ENCODE data around the gene GJA3.
"Not testable (repeated sequence)": the region's sequence is repeated elsewhere in the genome, so short reads cannot be mapped to it uniquely, and the experiment has no call there.

GJA3 gene

GRCh38 chr13:20182231-20182846 lies 21.5 kb upstream of the GJA3 start:
- DNase-seq: peak; percentile 70

- DNase-seq: peak; percentile 8
Measured at GRCh38 chr13:20181188-20181587, 20.3 kb upstream of the GJA3 start.

GRCh38 chr13:20178156-20178555 lies 17.3 kb upstream of the GJA3 start:
- no peak for DNase-seq

- no peak for DNase-seq
Measured at GRCh38 chr13:20177049-20177831, 16.4 kb upstream of the GJA3 start.

- no peak for DNase-seq
Measured at GRCh38 chr13:20175907-20176652, 15.2 kb upstream of the GJA3 start.

GRCh38 chr13:20175406-20175794 lies 14.5 kb upstream of the GJA3 start:
- no peak for DNase-seq

- DNase-seq: no peak
Measured at GRCh38 chr13:20174656-20175405, 14.0 kb upstream of the GJA3 start.

- DNase-seq: no peak
Measured at GRCh38 chr13:20173116-20173746, 12.4 kb upstream of the GJA3 start.

- DNase-seq: no peak
Measured at GRCh38 chr13:20171364-20171763, 10.5 kb upstream of the GJA3 start.

- no peak for DNase-seq
Measured at GRCh38 chr13:20170921-20171320, 10.1 kb upstream of the GJA3 start.

- no peak for DNase-seq
Measured at GRCh38 chr13:20168396-20168795, 7.5 kb upstream of the GJA3 start.

- DNase-seq: peak; percentile 17
Measured at GRCh38 chr13:20165417-20166257, 4.8 kb upstream of the GJA3 start.

GRCh38 chr13:20161951-20162300 lies 1.1 kb upstream of the GJA3 start:
- no peak for DNase-seq

GRCh38 chr13:20161275-20161950 lies 561 bp upstream of the GJA3 start:
- no peak for DNase-seq

GRCh38 chr13:20159646-20160305 lies 1.1 kb downstream of the GJA3 start:
- DNase-seq: peak; percentile 1

- no peak for DNase-seq
Measured at GRCh38 chr13:20157151-20157796, 3.6 kb downstream of the GJA3 start.

- no peak for DNase-seq
Measured at GRCh38 chr13:20156702-20157101, 4.2 kb downstream of the GJA3 start.

- not testable (repeated sequence) for DNase-seq
Measured at GRCh38 chr13:20153290-20153689, 7.6 kb downstream of the GJA3 start.

- no peak for DNase-seq
Measured at GRCh38 chr13:20151612-20152011, 9.2 kb downstream of the GJA3 start.

- no peak for DNase-seq
Measured at GRCh38 chr13:20151016-20151415, 9.8 kb downstream of the GJA3 start.
